ENCODE measurements around the gene PIK3C3. TPM values are rescaled to one million over a fixed set of nuclear protein-coding genes. Genes with fewer than 3 reads are reported as not detected.

PIK3C3 gene
- total RNA-seq, result 66.7 TPM

DNA sequence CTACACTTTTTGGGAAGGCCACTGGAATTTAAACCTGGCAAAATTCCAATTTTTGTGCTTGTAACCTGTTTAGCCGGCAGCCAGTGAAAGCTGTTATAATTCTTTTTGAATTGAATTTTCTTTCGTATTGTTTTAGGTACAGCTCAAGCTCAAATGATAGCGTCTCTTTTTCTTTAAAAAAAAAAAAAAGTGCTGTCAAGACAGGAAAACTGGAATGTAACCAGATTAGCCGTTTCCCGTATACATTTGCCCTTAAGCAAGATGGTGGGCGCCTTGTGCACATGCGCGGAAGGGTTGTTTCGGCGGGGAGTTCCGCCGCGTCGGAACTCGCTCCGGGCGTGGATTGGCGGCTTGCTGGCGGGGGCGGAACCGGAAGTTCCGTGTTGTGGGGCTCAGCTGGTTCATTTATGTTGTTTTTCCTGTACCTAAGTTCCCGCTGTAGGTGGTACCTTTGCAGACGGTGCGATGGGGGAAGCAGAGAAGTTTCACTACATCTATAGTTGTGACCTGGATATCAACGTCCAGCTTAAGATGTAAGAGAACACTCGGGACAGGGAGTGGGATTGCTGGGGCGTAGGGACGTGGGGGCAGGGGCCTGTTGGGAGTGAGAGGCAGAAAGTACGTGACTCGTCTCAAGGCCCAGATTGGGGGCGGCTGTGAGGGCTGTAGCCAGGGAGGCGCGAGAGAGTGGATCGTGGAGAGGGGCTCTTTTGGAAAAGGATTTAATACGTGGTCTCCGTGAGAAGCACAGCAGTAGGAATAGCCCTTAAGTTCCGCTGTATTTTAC is at the start of gene PIK3C3:
Gene PIK3C3 (plus strand): TSS at position 408 of the 787 bp plus-strand sequence. CDS start 58 bp downstream, at position 466.

Measured in diencephalon (tissue), 1 donor.